Epithelial cell of proximal tubule (primary cell): ENCODE data around the gene SBK3. TPM values are rescaled to one million over a fixed set of nuclear protein-coding genes. Genes with fewer than 3 reads are reported as not detected.

Source experiments
- DNase-seq: peaks from one replicate; pipeline ENCODE4 v3.0.0-alpha.2; 2011; ENCODE audit warnings: low read depth
- H3K4me3 ChIP-seq: 2 replicates; pipeline ENCODE4 v1.5.1; 2011; ENCODE audit warnings: low read depth, mild to moderate bottlenecking, low read length
- CTCF ChIP-seq: conservative IDR thresholded peaks from 2 replicates; pipeline ENCODE4 v1.5.1; 2012; ENCODE audit warnings: low read depth, mild to moderate bottlenecking, low read length
- total RNA-seq: library from RNA; depleted of rRNA; stranded (reverse); fragments of >200 nt; gene quantifications from 2 replicates; pipeline ENCODE4 v1.2.3, GENCODE V29; 2015

The SBK3 gene
- total RNA-seq, 1 donor from 2014 or later: 0.23 TPM

GRCh38 chr19:55546011-55546410 is 668 bp upstream of the SBK3 start:
- TF ChIP-seq CTCF: no peak

GRCh38 chr19:55544776-55545439 is 435 bp downstream of the SBK3 start:
- no peak for DNase-seq
- TF ChIP-seq CTCF: no peak

More at GRCh38 chr19:55546011-55546410, 668 bp upstream of the SBK3 start:
- H3K4me3 ChIP-seq: no peak overlapping the region
- no peak for DNase-seq

DNA sequence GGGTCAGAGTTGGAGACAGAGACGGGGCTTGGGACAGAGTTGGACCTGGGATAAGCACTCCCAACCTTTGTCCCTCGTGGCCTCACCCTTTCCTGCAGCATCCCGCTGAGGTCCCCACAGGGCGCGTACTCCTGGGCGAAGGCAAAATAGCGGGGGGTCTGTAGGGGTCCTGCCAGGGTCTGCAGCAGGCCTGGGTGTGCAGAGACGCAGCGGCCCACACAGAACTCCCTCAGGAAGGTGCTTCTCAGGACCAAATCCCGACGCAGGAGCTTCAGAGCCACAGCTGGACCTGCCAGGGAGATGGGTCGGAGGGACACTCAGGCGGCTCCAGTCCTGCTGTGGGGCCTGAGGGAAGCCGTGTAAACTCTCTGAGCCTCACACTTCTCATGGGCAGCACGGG is 1.3 kb downstream of the SBK3 start:
- no peak for TF ChIP-seq CTCF
- H3K4me3 ChIP-seq: no peak overlapping the region
- DNase-seq: no peak

More at GRCh38 chr19:55544776-55545439, 435 bp downstream of the SBK3 start:
- no peak overlapping the region for H3K4me3 ChIP-seq

DNA sequence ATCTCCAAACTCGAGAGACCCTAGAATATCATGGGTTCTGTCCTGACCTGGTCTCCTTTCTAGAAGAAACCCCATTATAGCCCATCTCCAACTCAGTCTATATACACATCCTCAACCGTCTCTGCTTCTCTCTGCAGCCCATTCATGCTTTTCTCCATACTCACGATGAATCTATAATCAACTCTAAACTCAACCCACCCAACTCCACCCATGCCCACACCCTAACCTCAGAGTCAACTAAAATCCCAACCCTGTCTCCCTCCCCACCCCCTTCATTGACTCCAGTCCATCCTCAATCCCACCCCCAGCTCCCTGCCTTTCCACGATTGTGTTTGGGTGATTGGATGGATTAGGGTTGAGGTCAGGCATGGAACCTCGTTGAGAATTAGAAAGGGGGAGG is 1.8 kb downstream of the SBK3 start:
- no peak for DNase-seq
- no peak overlapping the region for H3K4me3 ChIP-seq
- no peak for TF ChIP-seq CTCF

GRCh38 chr19:55542292-55542855 is 3.0 kb downstream of the SBK3 start:
- no peak for TF ChIP-seq CTCF
- no peak for DNase-seq
- H3K4me3 ChIP-seq: no peak overlapping the region

GRCh38 chr19:55541091-55541490 is 4.3 kb downstream of the SBK3 start:
- DNase-seq: no peak
- no peak for TF ChIP-seq CTCF
- H3K4me3 ChIP-seq: no peak overlapping the region

GRCh38 chr19:55540619-55541018 is 4.7 kb downstream of the SBK3 start:
- no peak overlapping the region for H3K4me3 ChIP-seq
- no peak for DNase-seq
- TF ChIP-seq CTCF: no peak
